ENCODE results near the gene OPTC. TPM values are rescaled to one million over a fixed set of nuclear protein-coding genes. Genes with fewer than 3 reads are reported as not detected.

Gene OPTC
- total and polyA plus RNA-seq, 2 of the 13 experiments (the other 11 are each of a cell fraction or from before 2014, with no cell fraction given) = not detected

GRCh38 chr1:203497269-203497777 lies 3.4 kb downstream of the OPTC start:
- TF ChIP-seq THAP7 (CRISPR knock-in tag; IDR thresholded peaks at IDR 0.05) (no peak), MLLT10 (CRISPR knock-in tag; IDR thresholded peaks at IDR 0.05) (no peak), BCLAF1 (IDR thresholded peaks at IDR 0.05) (no peak), CREB3 (CRISPR knock-in tag; IDR thresholded peaks at IDR 0.05) (no peak), NFRKB (IDR thresholded peaks at IDR 0.05) (no peak), ZNF260 (CRISPR knock-in tag; IDR thresholded peaks at IDR 0.05; ENCODE audit: borderline replicate concordance, low read depth) (no peak), HOXA5 (CRISPR knock-in tag; IDR thresholded peaks at IDR 0.05) (no peak), MLX (CRISPR knock-in tag; IDR thresholded peaks at IDR 0.05) (no peak), PAF1 (CRISPR knock-in tag; IDR thresholded peaks at IDR 0.05) (no peak), JUND (CRISPR knock-in tag; IDR thresholded peaks at IDR 0.05) (no peak)
- no peaks in the 10 kb centered on the region for H3K4me1 ChIP-seq (ENCODE audit: insufficient read depth, low read length)
- H3K4me3 ChIP-seq (replicated peaks in 1 of 3; ENCODE audit: insufficient read depth in 1 of 3, low read depth in 2 of 3, low read length in 3 of 3) = no peak overlapping the region
- POLR2A ChIA-PET = no interaction called here
- H3K27ac ChIP-seq (ENCODE audit: extremely low read length, insufficient read depth, low read length) = no peak overlapping the region
- CTCF ChIA-PET (ENCODE audit: low intra/inter-chr PET ratio, low total read pairs) = no interaction called here
- H3K4me2 ChIP-seq (ENCODE audit: low read depth, low read length) = no peak overlapping the region
- H4K20me1 ChIP-seq (ENCODE audit: insufficient read depth, low read length) = no peaks in the 10 kb centered on the region
- FAIRE-seq (no peak), ATAC-seq (no peak), DNase-seq (ENCODE audit: low spot score) (no peak)
- no peaks in the 10 kb centered on the region for H3K36me3 ChIP-seq (replicated peaks in 1 of 2; ENCODE audit: control insufficient read depth in 1 of 2, insufficient read depth in 2 of 2, low read length in 2 of 2)
- H3K9me3 ChIP-seq (ENCODE audit: low read length) = no peaks in the 10 kb centered on the region
- in situ Hi-C loops (cut with HindIII; ENCODE audit: extremely low pct_ligation_motif_present, low pct_unique_long_range_greater_than_20kb) (no loop called here), intact Hi-C loops (cut with micrococcal nuclease; ENCODE audit: unreplicated experiment) (no loop called here)
- 19% methylated on average over 4 of the region's 5 CpGs for WGBS (ENCODE audit: low lambda C conversion rate)
- no TSS peak for BruUV-seq (replicated peaks)
- H3K9ac ChIP-seq (ENCODE audit: insufficient read depth, low read depth, low read length) = no peak overlapping the region
- H3K79me2 ChIP-seq (ENCODE audit: insufficient read depth, low read length) = no peaks in the 10 kb centered on the region
- H3K27me3 ChIP-seq (ENCODE audit: control insufficient read depth in 1 of 2, insufficient read depth in 2 of 2, low read length in 2 of 2) = peaks cover 0 to 19% of the 10 kb centered on the region in 2 experiments; a peak in 2 of 5 replicates
- no peak overlapping the region for H2AFZ ChIP-seq (ENCODE audit: low read length)

All from HepG2 (cell line).